Spinal cord (tissue), 10 donors: Measurements from ENCODE around the gene SPOUT1. TPM values are rescaled to one million over a fixed set of nuclear protein-coding genes. Genes with fewer than 3 reads are reported as not detected.
"Not testable (repeated sequence)": the region's sequence is repeated elsewhere in the genome, so short reads cannot be mapped to it uniquely, and the experiment has no call there.

ENCODE experiments used
- DNase-seq, 6 donors: peaks; one replicate each; pipeline versions ENCODE4 v3.0.0 to v3.0.0-alpha.2; 2013 to 2015; ENCODE audit warnings: low spot score in 6 of 6, low read depth in 4 of 6
- H3K27ac ChIP-seq: one replicate; pipeline ENCODE4 v1.5.1; 2013; ENCODE audit warnings: low read depth, low read length, control low read depth
- H3K27me3 ChIP-seq: one replicate; pipeline ENCODE4 v1.6.1; 2013; ENCODE audit warnings: low read length; ENCODE audit not compliant: control insufficient read depth, insufficient read depth
- H3K36me3 ChIP-seq: one replicate; pipeline ENCODE4 v1.6.1; 2013; ENCODE audit warnings: low read length; ENCODE audit not compliant: control insufficient read depth, insufficient read depth
- H3K4me1 ChIP-seq: one replicate; pipeline ENCODE4 v1.6.1; 2013; ENCODE audit warnings: low read length; ENCODE audit not compliant: control insufficient read depth, insufficient read depth
- H3K4me3 ChIP-seq: one replicate; pipeline ENCODE4 v1.5.1; 2013; ENCODE audit warnings: low read depth, low read length, control low read depth
- H3K9me3 ChIP-seq: one replicate; pipeline ENCODE4 v1.6.1; 2013; ENCODE audit warnings: low read length; ENCODE audit not compliant: control insufficient read depth, insufficient read depth
- WGBS: methylation state at CpG from one replicate; pipeline ENCODE4 v1.1.5; 2013; ENCODE audit warnings: missing lambda C conversion rate; ENCODE audit not compliant: insufficient coverage; 5-methylcytosine and 5-hydroxymethylcytosine counted together
- polyA plus RNA-seq, 2 donors: library from polyadenylated mRNA; unstranded; fragments of 120-200 nt; gene quantifications; one replicate each; pipeline ENCODE4 v1.2.1, GENCODE V29; 2013; ENCODE audit not compliant: insufficient read length in 2 of 2
- total RNA-seq, 2 donors: library from RNA; depleted of rRNA in 1 of 2; stranded (reverse); fragments of 120-200 nt in 1 of 2; fragments of >200 nt in 1 of 2; gene quantifications; one replicate each; pipeline versions ENCODE4 v1.2.3 to v1.2.4, GENCODE V29; 2013 to 2014
- donor health status: healthy.

The SPOUT1 gene
- total and polyA plus RNA-seq, 4 donors: 12.2 to 57.7 (median 39.4) TPM

GRCh38 chr9:128794961-128795360, 34.6 kb downstream of the SPOUT1 start:
- H3K27me3 ChIP-seq, H3K4me3 ChIP-seq, DNase-seq, H3K9me3 ChIP-seq, H3K27ac ChIP-seq, H3K4me1 ChIP-seq: not testable (repeated sequence)
- peaks cover 91% of the 10 kb centered on the region for H3K36me3 ChIP-seq
- WGBS: 40% methylated on average over 1 of the region's 2 CpGs

GRCh38 chr9:128792978-128793686, 36.5 kb downstream of the SPOUT1 start:
- Histone ChIP-seq H3K4me1 (peaks cover 5% of the 10 kb centered on the region), H3K4me3 (no peak overlapping the region), H3K9me3 (no peaks in the 10 kb centered on the region), H3K36me3 (peaks cover 77% of the 10 kb centered on the region), H3K27ac (no peak overlapping the region), H3K27me3 (no peaks in the 10 kb centered on the region)
- WGBS: 94% methylated on average over 5 of the region's 8 CpGs
- no peak for DNase-seq

- Histone ChIP-seq H3K4me3 (no peak overlapping the region), H3K36me3 (peaks cover 68% of the 10 kb centered on the region), H3K9me3 (no peaks in the 10 kb centered on the region), H3K4me1 (peaks cover 10% of the 10 kb centered on the region), H3K27ac (no peak overlapping the region), H3K27me3 (no peaks in the 10 kb centered on the region)
- DNase-seq: no peak
- WGBS: 85% methylated on average over 7 of the region's 9 CpGs
Measured at GRCh38 chr9:128792134-128792533, 37.5 kb downstream of the SPOUT1 start.

GRCh38 chr9:128790536-128790935, 39.1 kb downstream of the SPOUT1 start:
- DNase-seq: no peak
- Histone ChIP-seq H3K27ac (no peak overlapping the region), H3K4me1 (peaks cover 15% of the 10 kb centered on the region), H3K27me3 (no peaks in the 10 kb centered on the region), H3K4me3 (no peak overlapping the region), H3K9me3 (no peaks in the 10 kb centered on the region), H3K36me3 (peaks cover 55% of the 10 kb centered on the region)
- no CpG with 5 or more reads among the region's 4 CpGs for WGBS

GRCh38 chr9:128788445-128788844, 41.1 kb downstream of the SPOUT1 start:
- Histone ChIP-seq H3K9me3 (no peaks in the 10 kb centered on the region), H3K27ac (no peak overlapping the region), H3K27me3 (no peaks in the 10 kb centered on the region), H3K4me3 (no peak overlapping the region), H3K4me1 (peaks cover 15% of the 10 kb centered on the region), H3K36me3 (peaks cover 37% of the 10 kb centered on the region)
- 75% methylated on average over 1 of the region's 1 CpG for WGBS
- DNase-seq: no peak

GRCh38 chr9:128787659-128788058, 41.9 kb downstream of the SPOUT1 start:
- peaks cover 15% of the 10 kb centered on the region for H3K4me1 ChIP-seq
- H3K36me3 ChIP-seq: peaks cover 29% of the 10 kb centered on the region
- peak overlapping the region; percentile 92 for H3K4me3 ChIP-seq
- peak in 1 of 6 donors; percentile 16 for DNase-seq
- WGBS: 3% methylated on average over 5 of the region's 7 CpGs
- no peak overlapping the region for H3K27ac ChIP-seq
- no peaks in the 10 kb centered on the region for H3K9me3 ChIP-seq
- no peaks in the 10 kb centered on the region for H3K27me3 ChIP-seq

GRCh38 chr9:128786681-128787601, 42.7 kb downstream of the SPOUT1 start, which contains the start of gene TBC1D13:
Gene TBC1D13 (plus strand): TSS chr9:128787253. CDS start chr9:128787354, 101 bp downstream.
- Histone ChIP-seq H3K9me3 (no peaks in the 10 kb centered on the region), H3K4me1 (peaks cover 15% of the 10 kb centered on the region), H3K36me3 (peaks cover 22% of the 10 kb centered on the region), H3K4me3 (peak within 1 kb of the TSS; percentile 92), H3K27me3 (no peaks in the 10 kb centered on the region), H3K27ac (peak within 1 kb of the TSS; percentile 75)
- peak; percentile 52 to 96 (median 80) for DNase-seq
- 7% methylated on average over 64 of the region's 64 CpGs for WGBS

GRCh38 chr9:128785427-128785826, 44.2 kb downstream of the SPOUT1 start:
- Histone ChIP-seq H3K36me3 (peaks cover 7% of the 10 kb centered on the region), H3K9me3 (no peaks in the 10 kb centered on the region), H3K4me1 (peaks cover 15% of the 10 kb centered on the region), H3K27me3 (no peaks in the 10 kb centered on the region), H3K4me3 (no peak overlapping the region), H3K27ac (no peak overlapping the region)
- WGBS: no CpG with 5 or more reads among the region's 6 CpGs
- no peak for DNase-seq

- Histone ChIP-seq H3K9me3 (no peaks in the 10 kb centered on the region), H3K27ac (no peak overlapping the region), H3K4me3 (no peak overlapping the region), H3K36me3 (no peaks in the 10 kb centered on the region), H3K27me3 (no peaks in the 10 kb centered on the region), H3K4me1 (peaks cover 6% of the 10 kb centered on the region)
- no peak for DNase-seq
- WGBS: 100% methylated on average over 1 of the region's 1 CpG
Measured at GRCh38 chr9:128782669-128783068, 46.9 kb downstream of the SPOUT1 start.
